ENCODE results near the gene THSD1. TPM values are rescaled to one million over a fixed set of nuclear protein-coding genes. Genes with fewer than 3 reads are reported as not detected.

THSD1 gene
- total RNA-seq, 1 donor from 2014 or later, result 0.63 TPM

DNA sequence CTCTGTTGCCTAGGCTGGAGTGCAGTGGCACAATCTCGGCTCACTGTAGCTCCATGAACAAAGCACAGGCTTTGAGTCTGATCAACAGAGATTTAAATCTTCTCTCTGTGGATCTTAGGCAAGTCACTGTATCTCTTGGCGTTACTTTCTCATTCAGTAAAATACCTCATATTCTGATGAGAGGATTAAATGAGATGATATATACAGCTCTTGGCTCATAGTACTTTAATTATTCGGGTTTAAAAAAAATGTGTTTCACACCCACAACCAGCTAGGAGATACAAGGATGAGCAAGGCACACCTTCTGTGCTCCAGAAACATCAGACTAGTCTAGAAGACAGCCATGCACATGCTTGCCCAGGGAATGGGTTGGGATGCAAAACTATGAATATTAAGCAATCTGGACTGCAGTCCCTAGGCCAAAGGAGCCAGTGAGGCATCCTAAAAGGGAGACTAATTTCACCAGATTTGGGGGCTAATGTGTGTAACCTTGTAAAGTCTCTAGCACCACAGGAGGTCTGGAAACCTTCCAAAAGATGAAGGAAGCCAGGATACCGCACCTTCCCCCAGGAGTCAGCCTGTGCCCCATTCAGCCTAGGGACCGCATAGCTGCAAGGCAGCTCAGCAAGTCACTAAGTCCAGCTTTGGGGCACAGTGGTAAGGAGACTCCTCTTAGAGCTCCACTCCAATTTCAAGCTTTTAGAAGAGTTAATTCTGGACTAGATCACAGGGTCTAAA is 42.0 kb upstream of the THSD1 start:
- H3K9me3 Mint-ChIP-seq, result no peaks in the 10 kb centered on the region
- peak overlapping the region; percentile 91 for H3K4me3 Mint-ChIP-seq
- H3K4me1 Mint-ChIP-seq (ENCODE audit: unreplicated experiment), result peaks cover 4% of the 10 kb centered on the region
- H3K36me3 Mint-ChIP-seq, result no peaks in the 10 kb centered on the region
- H3K27me3 Mint-ChIP-seq, result no peaks in the 10 kb centered on the region
- peak overlapping the region; percentile 81 for H3K27ac Mint-ChIP-seq
- DNase-seq (ENCODE audit: extremely low spot score, unreplicated experiment), result no peak
- no peak for TF ChIP-seq CTCF (conservative IDR thresholded peaks at IDR 0.05)

DNA sequence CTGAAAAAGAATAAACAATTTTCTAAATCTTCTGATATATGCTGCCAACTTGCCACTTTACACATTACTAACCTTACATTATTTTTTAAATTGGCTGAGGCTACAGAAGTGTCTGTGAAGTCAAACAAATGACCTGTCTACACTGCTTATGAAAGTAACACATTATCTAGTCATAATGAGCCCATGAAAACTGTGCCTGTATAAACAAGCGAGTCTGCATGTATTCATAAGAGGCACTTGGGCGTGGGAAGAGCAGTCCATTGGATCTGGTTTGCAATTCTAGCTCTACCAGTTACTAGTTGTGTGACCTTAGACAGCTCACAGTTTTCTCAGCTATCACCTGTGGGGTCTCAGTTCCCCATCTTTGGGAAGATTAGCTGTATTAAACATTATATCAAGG is 41.4 kb upstream of the THSD1 start:
- no peak for DNase-seq (ENCODE audit: extremely low spot score, unreplicated experiment)
- peaks cover 4% of the 10 kb centered on the region for H3K4me1 Mint-ChIP-seq (ENCODE audit: unreplicated experiment)
- no peaks in the 10 kb centered on the region for H3K9me3 Mint-ChIP-seq
- H3K27ac Mint-ChIP-seq, result peak overlapping the region; percentile 81
- peak overlapping the region; percentile 20 for H3K4me3 Mint-ChIP-seq
- TF ChIP-seq CTCF (conservative IDR thresholded peaks at IDR 0.05), result no peak
- H3K36me3 Mint-ChIP-seq, result no peaks in the 10 kb centered on the region
- H3K27me3 Mint-ChIP-seq, result no peaks in the 10 kb centered on the region

DNA sequence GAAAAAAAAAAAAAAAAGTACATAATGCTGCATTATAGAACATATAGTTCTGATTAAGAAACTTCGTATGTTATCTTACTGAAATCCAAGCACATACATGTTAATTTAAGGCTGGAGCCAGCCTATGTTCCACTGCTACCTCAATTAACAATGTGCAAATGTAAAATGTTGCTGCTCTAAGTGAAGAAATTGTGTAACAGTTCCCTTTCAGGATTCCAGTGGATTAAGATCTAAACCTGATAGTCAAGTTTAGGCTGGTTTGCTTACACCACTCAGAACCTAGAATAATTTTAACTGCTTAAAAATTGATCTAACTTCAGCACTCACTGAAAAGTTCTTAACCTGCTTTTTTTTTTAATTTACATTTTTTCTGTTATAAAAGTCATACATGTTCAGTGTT is 40.3 kb upstream of the THSD1 start:
- Mint-ChIP-seq H3K4me3 (no peak overlapping the region), H3K27me3 (no peaks in the 10 kb centered on the region), H3K4me1 (ENCODE audit: unreplicated experiment) (peaks cover 4% of the 10 kb centered on the region), H3K27ac (peak overlapping the region; percentile 36), H3K9me3 (no peaks in the 10 kb centered on the region), H3K36me3 (no peaks in the 10 kb centered on the region)
- DNase-seq (ENCODE audit: extremely low spot score, unreplicated experiment), result no peak
- TF ChIP-seq CTCF (conservative IDR thresholded peaks at IDR 0.05), result no peak

DNA sequence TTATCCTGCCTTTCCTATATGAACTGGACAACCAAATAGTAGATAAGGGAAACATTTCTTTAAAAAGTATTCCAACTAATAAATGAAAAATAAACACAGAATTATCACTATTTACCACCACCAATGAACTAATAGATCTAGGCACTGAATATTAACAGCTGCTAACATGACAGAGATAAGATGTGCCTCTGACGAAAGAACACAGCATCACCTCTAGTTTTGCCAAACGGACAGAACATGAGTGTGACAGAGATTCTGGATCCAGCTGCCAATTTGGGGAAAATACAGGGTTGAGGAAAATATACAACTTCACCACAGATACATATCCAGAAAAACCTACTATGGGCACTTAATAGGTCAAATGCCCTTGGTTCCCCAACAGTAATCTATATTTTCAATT is 26.5 kb upstream of the THSD1 start:
- Mint-ChIP-seq H3K9me3 (no peaks in the 10 kb centered on the region), H3K4me1 (ENCODE audit: unreplicated experiment) (no peaks in the 10 kb centered on the region), H3K27me3 (no peaks in the 10 kb centered on the region), H3K27ac (no peak overlapping the region), H3K4me3 (no peak overlapping the region), H3K36me3 (peaks cover 47% of the 10 kb centered on the region)
- DNase-seq (ENCODE audit: extremely low spot score, unreplicated experiment), result no peak
- TF ChIP-seq CTCF (conservative IDR thresholded peaks at IDR 0.05), result no peak

DNA sequence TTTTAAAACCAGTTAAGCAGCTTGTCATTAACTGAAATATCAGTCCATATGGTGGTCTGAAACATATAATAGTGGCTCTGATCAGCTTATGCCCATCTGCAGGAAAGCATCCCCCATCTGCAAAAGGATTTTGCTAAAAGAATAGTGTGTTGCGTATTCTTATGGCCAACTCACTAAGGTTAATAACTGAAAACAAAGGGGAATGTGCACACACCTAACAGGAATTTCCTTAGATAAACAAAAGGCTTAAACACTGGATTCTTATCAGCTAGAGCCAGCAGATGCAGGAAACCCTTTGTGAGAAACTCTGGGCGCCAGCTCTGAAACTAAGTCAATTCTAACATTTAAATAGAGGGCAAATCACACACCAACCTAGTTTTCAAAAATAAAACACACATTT is 22.3 kb upstream of the THSD1 start:
- H3K4me3 Mint-ChIP-seq, result no peak overlapping the region
- peaks cover 41% of the 10 kb centered on the region for H3K36me3 Mint-ChIP-seq
- no peak for TF ChIP-seq CTCF (conservative IDR thresholded peaks at IDR 0.05)
- no peak for DNase-seq (ENCODE audit: extremely low spot score, unreplicated experiment)
- no peaks in the 10 kb centered on the region for H3K9me3 Mint-ChIP-seq
- no peaks in the 10 kb centered on the region for H3K27me3 Mint-ChIP-seq
- no peak overlapping the region for H3K27ac Mint-ChIP-seq
- H3K4me1 Mint-ChIP-seq (ENCODE audit: unreplicated experiment), result no peaks in the 10 kb centered on the region

All from type B pancreatic cell (in vitro differentiated cells).